ENCODE data around the gene CALN1. TPM values are rescaled to one million over a fixed set of nuclear protein-coding genes. Genes with fewer than 3 reads are reported as not detected.

CALN1 gene
- total and polyA plus RNA-seq, 2 experiments from 2014 or later, result 0.23 to 0.28 TPM

- no peak overlapping the region for H3K27ac ChIP-seq
- H3K9me2 ChIP-seq (replicated peaks; ENCODE audit: insufficient read depth), result no peaks in the 10 kb centered on the region
- no peaks in the 10 kb centered on the region for H3K9me3 ChIP-seq (ENCODE audit: low read depth)
- no peaks in the 10 kb centered on the region for H3K4me1 ChIP-seq (ENCODE audit: insufficient read depth)
- WGBS (ENCODE audit: low lambda C conversion rate, missing lambda C conversion rate), result 83% methylated on average over 4 of the region's 4 CpGs
- DNase-seq (ENCODE audit: low spot score), result no peak
- no peak overlapping the region for H2AFZ ChIP-seq
- no peak overlapping the region for H3K4me3 ChIP-seq
- no peaks in the 10 kb centered on the region for H3K36me3 ChIP-seq (replicated peaks; ENCODE audit: insufficient read depth, low read depth)
- H3K79me2 ChIP-seq, result no peaks in the 10 kb centered on the region
- TF ChIP-seq EZH2 (IDR thresholded peaks at IDR 0.05; ENCODE audit: borderline replicate concordance) (no peak), EZH2phosphoT487 (IDR thresholded peaks at IDR 0.05; ENCODE audit: low read depth, severe bottlenecking, unreplicated experiment) (no peak)
- TF ChIP-seq, protein P1, sequence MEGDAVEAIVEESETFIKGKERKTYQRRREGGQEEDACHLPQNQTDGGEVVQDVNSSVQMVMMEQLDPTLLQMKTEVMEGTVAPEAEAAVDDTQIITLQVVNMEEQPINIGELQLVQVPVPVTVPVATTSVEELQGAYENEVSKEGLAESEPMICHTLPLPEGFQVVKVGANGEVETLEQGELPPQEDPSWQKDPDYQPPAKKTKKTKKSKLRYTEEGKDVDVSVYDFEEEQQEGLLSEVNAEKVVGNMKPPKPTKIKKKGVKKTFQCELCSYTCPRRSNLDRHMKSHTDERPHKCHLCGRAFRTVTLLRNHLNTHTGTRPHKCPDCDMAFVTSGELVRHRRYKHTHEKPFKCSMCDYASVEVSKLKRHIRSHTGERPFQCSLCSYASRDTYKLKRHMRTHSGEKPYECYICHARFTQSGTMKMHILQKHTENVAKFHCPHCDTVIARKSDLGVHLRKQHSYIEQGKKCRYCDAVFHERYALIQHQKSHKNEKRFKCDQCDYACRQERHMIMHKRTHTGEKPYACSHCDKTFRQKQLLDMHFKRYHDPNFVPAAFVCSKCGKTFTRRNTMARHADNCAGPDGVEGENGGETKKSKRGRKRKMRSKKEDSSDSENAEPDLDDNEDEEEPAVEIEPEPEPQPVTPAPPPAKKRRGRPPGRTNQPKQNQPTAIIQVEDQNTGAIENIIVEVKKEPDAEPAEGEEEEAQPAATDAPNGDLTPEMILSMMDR (IDR thresholded peaks at IDR 0.05; ENCODE audit: poor library complexity), result no peak
- no peak overlapping the region for H3K4me2 ChIP-seq
- no peaks in the 10 kb centered on the region for H3K27me3 ChIP-seq
- H4K20me1 ChIP-seq (ENCODE audit: insufficient read depth, poor library complexity, severe bottlenecking), result no peaks in the 10 kb centered on the region
Observed at GRCh38 chr7:71912476-71912875, 499.7 kb downstream of the CALN1 start.

- Histone ChIP-seq H3K4me2 (no peak overlapping the region), H3K9me2 (replicated peaks; ENCODE audit: insufficient read depth) (no peaks in the 10 kb centered on the region), H3K27me3 (no peaks in the 10 kb centered on the region), H3K27ac (no peak overlapping the region), H3K4me1 (ENCODE audit: insufficient read depth) (no peaks in the 10 kb centered on the region), H3K79me2 (no peaks in the 10 kb centered on the region), H3K4me3 (no peak overlapping the region), H3K9me3 (ENCODE audit: low read depth) (no peaks in the 10 kb centered on the region), H4K20me1 (ENCODE audit: insufficient read depth, poor library complexity, severe bottlenecking) (no peaks in the 10 kb centered on the region), H3K36me3 (replicated peaks; ENCODE audit: insufficient read depth, low read depth) (no peaks in the 10 kb centered on the region), H2AFZ (no peak overlapping the region)
- TF ChIP-seq, protein P1 (IDR thresholded peaks at IDR 0.05; ENCODE audit: poor library complexity), result no peak
- no peak for TF ChIP-seq EZH2 (IDR thresholded peaks at IDR 0.05; ENCODE audit: borderline replicate concordance)
- WGBS (ENCODE audit: low lambda C conversion rate, missing lambda C conversion rate), result 82% methylated on average over 5 of the region's 5 CpGs
- DNase-seq (ENCODE audit: low spot score), result no peak
Observed at GRCh38 chr7:71911051-71911450, 501.1 kb downstream of the CALN1 start.

GRCh38 chr7:71905821-71906220, 506.3 kb downstream of the CALN1 start:
- H3K27ac ChIP-seq, result no peak overlapping the region
- no peak overlapping the region for H2AFZ ChIP-seq
- H3K36me3 ChIP-seq (replicated peaks; ENCODE audit: insufficient read depth, low read depth), result no peaks in the 10 kb centered on the region
- H3K4me1 ChIP-seq (ENCODE audit: insufficient read depth), result no peaks in the 10 kb centered on the region
- H3K79me2 ChIP-seq, result no peaks in the 10 kb centered on the region
- no peaks in the 10 kb centered on the region for H3K9me2 ChIP-seq (replicated peaks; ENCODE audit: insufficient read depth)
- TF ChIP-seq EZH2phosphoT487 (IDR thresholded peaks at IDR 0.05; ENCODE audit: low read depth, severe bottlenecking, unreplicated experiment) (no peak), EZH2 (IDR thresholded peaks at IDR 0.05; ENCODE audit: borderline replicate concordance) (no peak)
- 100% methylated on average over 1 of the region's 1 CpG for WGBS (ENCODE audit: low lambda C conversion rate, missing lambda C conversion rate)
- H4K20me1 ChIP-seq (ENCODE audit: insufficient read depth, poor library complexity, severe bottlenecking), result no peaks in the 10 kb centered on the region
- no peak for DNase-seq (ENCODE audit: low spot score)
- no peak overlapping the region for H3K4me2 ChIP-seq
- no peak overlapping the region for H3K4me3 ChIP-seq
- no peaks in the 10 kb centered on the region for H3K9me3 ChIP-seq (ENCODE audit: low read depth)
- H3K27me3 ChIP-seq, result no peaks in the 10 kb centered on the region

- no peak overlapping the region for H3K4me3 ChIP-seq
- H3K9me3 ChIP-seq (ENCODE audit: low read depth), result no peaks in the 10 kb centered on the region
- H3K27ac ChIP-seq, result no peak overlapping the region
- H2AFZ ChIP-seq, result no peak overlapping the region
- no peak for TF ChIP-seq EZH2 (IDR thresholded peaks at IDR 0.05; ENCODE audit: borderline replicate concordance)
- TF ChIP-seq, protein P1 (IDR thresholded peaks at IDR 0.05; ENCODE audit: poor library complexity), result no peak
- no peak for TF ChIP-seq EZH2phosphoT487 (IDR thresholded peaks at IDR 0.05; ENCODE audit: low read depth, severe bottlenecking, unreplicated experiment)
- no peaks in the 10 kb centered on the region for H3K27me3 ChIP-seq
- 92% methylated on average over 4 of the region's 4 CpGs for WGBS (ENCODE audit: low lambda C conversion rate, missing lambda C conversion rate)
- H3K4me1 ChIP-seq (ENCODE audit: insufficient read depth), result no peaks in the 10 kb centered on the region
- no peaks in the 10 kb centered on the region for H3K36me3 ChIP-seq (replicated peaks; ENCODE audit: insufficient read depth, low read depth)
- H4K20me1 ChIP-seq (ENCODE audit: insufficient read depth, poor library complexity, severe bottlenecking), result no peaks in the 10 kb centered on the region
- H3K9me2 ChIP-seq (replicated peaks; ENCODE audit: insufficient read depth), result no peaks in the 10 kb centered on the region
- no peak for DNase-seq (ENCODE audit: low spot score)
- no peaks in the 10 kb centered on the region for H3K79me2 ChIP-seq
- H3K4me2 ChIP-seq, result no peak overlapping the region
Observed at GRCh38 chr7:71904484-71904883, 507.7 kb downstream of the CALN1 start.
